ENCODE results near the gene TSTD2. TPM values are rescaled to one million over a fixed set of nuclear protein-coding genes. Genes with fewer than 3 reads are reported as not detected.

The TSTD2 gene
- polyA plus RNA-seq, 1 experiment = 17.3 TPM

DNA sequence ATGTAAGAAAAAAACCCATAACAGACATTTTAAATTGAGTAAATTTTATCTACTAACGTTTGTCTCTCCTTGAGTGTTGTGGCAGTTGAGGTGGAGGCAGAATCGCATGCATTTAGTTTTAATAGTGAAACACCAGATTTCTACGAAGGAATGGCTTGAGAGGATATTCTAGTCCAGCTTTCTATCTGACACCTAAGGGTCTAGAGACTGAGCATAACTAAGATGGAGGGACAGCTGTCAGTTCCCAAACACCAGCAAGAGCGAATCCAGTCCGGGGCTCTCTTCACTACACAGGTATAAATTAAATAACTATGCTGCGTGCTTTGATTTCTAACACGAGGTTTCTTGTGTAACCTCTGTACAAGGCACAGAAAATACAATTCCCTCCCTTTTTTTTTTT lies 1.9 kb upstream of the TSTD2 start:
- TF ChIP-seq, protein P1, sequence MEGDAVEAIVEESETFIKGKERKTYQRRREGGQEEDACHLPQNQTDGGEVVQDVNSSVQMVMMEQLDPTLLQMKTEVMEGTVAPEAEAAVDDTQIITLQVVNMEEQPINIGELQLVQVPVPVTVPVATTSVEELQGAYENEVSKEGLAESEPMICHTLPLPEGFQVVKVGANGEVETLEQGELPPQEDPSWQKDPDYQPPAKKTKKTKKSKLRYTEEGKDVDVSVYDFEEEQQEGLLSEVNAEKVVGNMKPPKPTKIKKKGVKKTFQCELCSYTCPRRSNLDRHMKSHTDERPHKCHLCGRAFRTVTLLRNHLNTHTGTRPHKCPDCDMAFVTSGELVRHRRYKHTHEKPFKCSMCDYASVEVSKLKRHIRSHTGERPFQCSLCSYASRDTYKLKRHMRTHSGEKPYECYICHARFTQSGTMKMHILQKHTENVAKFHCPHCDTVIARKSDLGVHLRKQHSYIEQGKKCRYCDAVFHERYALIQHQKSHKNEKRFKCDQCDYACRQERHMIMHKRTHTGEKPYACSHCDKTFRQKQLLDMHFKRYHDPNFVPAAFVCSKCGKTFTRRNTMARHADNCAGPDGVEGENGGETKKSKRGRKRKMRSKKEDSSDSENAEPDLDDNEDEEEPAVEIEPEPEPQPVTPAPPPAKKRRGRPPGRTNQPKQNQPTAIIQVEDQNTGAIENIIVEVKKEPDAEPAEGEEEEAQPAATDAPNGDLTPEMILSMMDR (IDR thresholded peaks at IDR 0.05; ENCODE audit: low read depth, low read length) = no peak
- Histone ChIP-seq H3K27ac (ENCODE audit: low read depth, low read length) (no peak overlapping the region), H3K9me3 (ENCODE audit: control insufficient read depth, insufficient read depth, low read length) (no peaks in the 10 kb centered on the region; the same call in 1 of the 2 replicates), H3K4me3 (ENCODE audit: low read depth, low read length) (peak overlapping the region; percentile 97), H3K27me3 (ENCODE audit: control insufficient read depth, insufficient read depth, low read length) (no peaks in the 10 kb centered on the region)
- CTCF ChIA-PET = interaction anchor here (0.7 kb wide), 1 partner anchor 12 kb away, joined by 3 read pairs; no protein-coding TSS in a partner anchor
- POLR2A ChIA-PET = interaction anchor here (0.5 kb wide), 1 partner anchor 288 kb away, joined by 3 read pairs; the partner anchor contains the start of gene TRMO
- DNase-seq (ENCODE audit: low read depth, low spot score) = no peak

GRCh38 chr9:97633859-97634490 lies 807 bp upstream of the TSTD2 start:
- POLR2A ChIA-PET = interaction anchor here (1.0 to 1.3 kb wide), 8 partner anchors 9 to 288 kb away, joined by 3 to 8 read pairs (median 5); partner anchors contain the start of genes TRMO and XPA
- no peak for DNase-seq (ENCODE audit: low read depth, low spot score)
- Histone ChIP-seq H3K4me3 (ENCODE audit: low read depth, low read length) (peak overlapping the region; percentile 97), H3K9me3 (ENCODE audit: control insufficient read depth, insufficient read depth, low read length) (no peaks in the 10 kb centered on the region; the same call in 1 of the 2 replicates), H3K27ac (ENCODE audit: low read depth, low read length) (peak overlapping the region; percentile 100), H3K27me3 (ENCODE audit: control insufficient read depth, insufficient read depth, low read length) (no peaks in the 10 kb centered on the region)
- CTCF ChIA-PET = interaction anchor here (1.3 to 7.4 kb wide), 4 partner anchors 18 to 268 kb away, joined by 4 to 61 read pairs (median 13); no protein-coding TSS in a partner anchor
- TF ChIP-seq, protein P1 (IDR thresholded peaks at IDR 0.05; ENCODE audit: low read depth, low read length) = no peak

DNA sequence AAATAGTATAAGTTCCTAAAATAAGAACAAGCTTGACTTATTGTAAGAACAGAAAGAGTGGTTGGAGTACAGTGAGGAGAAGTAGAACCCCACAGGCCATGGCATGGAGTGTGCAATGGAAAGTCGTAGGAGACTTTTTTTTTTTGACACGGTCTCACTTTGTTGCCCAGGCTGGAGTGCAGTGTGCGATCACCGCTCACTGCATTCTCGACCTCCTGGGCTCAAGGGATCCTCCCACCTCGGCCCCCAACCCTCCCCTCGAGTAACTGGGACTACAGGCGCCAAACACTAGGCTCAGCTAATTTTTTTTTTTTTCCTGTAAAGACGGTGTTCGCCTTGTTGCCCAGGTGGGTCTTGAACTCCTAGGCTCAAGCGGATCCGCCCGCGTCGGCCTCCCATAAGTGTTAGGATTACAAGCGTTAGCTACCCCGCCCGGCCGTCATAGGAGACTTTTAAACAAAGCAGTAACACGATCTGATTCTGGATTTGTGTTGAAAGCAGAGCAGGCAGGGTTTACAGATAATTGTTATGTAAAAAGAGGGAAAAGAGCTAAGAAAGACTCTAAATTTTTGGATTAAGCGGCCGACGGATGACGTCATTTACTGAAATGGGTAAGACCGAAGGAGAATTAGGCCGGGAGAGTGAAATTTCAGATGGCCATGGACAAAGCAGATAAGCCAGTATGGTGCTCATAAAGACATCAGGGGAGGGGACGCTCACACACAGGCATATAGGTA lies 752 bp downstream of the TSTD2 start:
- ChIA-PET POLR2A (interaction anchor here (0.6 to 1.3 kb wide), 5 partner anchors 15 to 290 kb away, joined by 3 to 8 read pairs (median 4); partner anchors contain the start of genes TRMO and XPA), CTCF (interaction anchor here (0.6 to 7.4 kb wide), 6 partner anchors 17 to 598 kb away, joined by 3 to 61 read pairs (median 9); no protein-coding TSS in a partner anchor)
- Histone ChIP-seq H3K27ac (ENCODE audit: low read depth, low read length) (peak overlapping the region; percentile 100), H3K27me3 (ENCODE audit: control insufficient read depth, insufficient read depth, low read length) (no peaks in the 10 kb centered on the region), H3K9me3 (ENCODE audit: control insufficient read depth, insufficient read depth, low read length) (no peaks in the 10 kb centered on the region; the same call in 1 of the 2 replicates), H3K4me3 (ENCODE audit: low read depth, low read length) (peak overlapping the region; percentile 97)
- peak; percentile 48 for DNase-seq (ENCODE audit: low read depth, low spot score)
- TF ChIP-seq, protein P1 (IDR thresholded peaks at IDR 0.05; ENCODE audit: low read depth, low read length) = no peak

DNA sequence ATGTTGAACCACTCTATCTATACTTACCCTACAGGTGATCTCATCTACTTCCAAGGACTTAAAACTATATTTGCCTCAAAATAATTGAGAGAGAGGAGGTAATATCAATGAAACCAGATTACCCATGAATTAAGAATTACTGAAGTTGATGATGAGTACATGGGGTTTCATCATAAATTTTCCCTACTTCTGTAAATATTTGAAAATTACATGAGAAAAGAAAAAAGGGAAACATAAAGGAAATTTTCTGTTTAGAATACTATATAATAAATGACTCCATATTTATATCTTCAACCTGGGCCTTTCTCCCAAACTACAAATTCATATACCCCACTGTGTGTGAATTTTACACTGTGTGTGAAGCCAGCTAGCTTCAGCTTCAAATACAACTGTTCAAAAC lies 2.6 kb downstream of the TSTD2 start:
- Histone ChIP-seq H3K4me3 (ENCODE audit: low read depth, low read length) (no peak overlapping the region), H3K27ac (ENCODE audit: low read depth, low read length) (no peak overlapping the region), H3K27me3 (ENCODE audit: control insufficient read depth, insufficient read depth, low read length) (no peaks in the 10 kb centered on the region), H3K9me3 (ENCODE audit: control insufficient read depth, insufficient read depth, low read length) (no peaks in the 10 kb centered on the region; the same call in 1 of the 2 replicates)
- TF ChIP-seq, protein P1 (IDR thresholded peaks at IDR 0.05; ENCODE audit: low read depth, low read length) = no peak
- CTCF ChIA-PET = interaction anchor here (0.7 to 7.4 kb wide), 5 partner anchors 12 to 162 kb away, joined by 3 to 61 read pairs (median 6); no protein-coding TSS in a partner anchor
- POLR2A ChIA-PET = no interaction called here
- no peak for DNase-seq (ENCODE audit: low read depth, low spot score)

Data from AG04450 (cell line).